Cardiac septum (tissue), 1 donor: ENCODE results near the gene EN1. TPM values are rescaled to one million over a fixed set of nuclear protein-coding genes. Genes with fewer than 3 reads are reported as not detected.

Experiments
- DNase-seq: peaks from one replicate; pipeline ENCODE4 v3.0.0-alpha.2; 2020; ENCODE audit warnings: low spot score
- intact Hi-C: fragments of 100-400 bp; cut with DNase I; formaldehyde crosslinking; loops from one replicate; pipeline ENCODE4 v1.14.0; 2022
- total RNA-seq: library from RNA; stranded (reverse); fragmentation: NEBNext Ultra II Directional; extraction: Animal tissue kit (Norgen Biotek cat#: 25700); gene quantifications from one replicate; pipeline ENCODE4 v1.2.1, GENCODE V29; 2021
- donor health status: DM: no; HTN: no; CAD: no.

EN1 gene
- total RNA-seq, 1 donor from 2014 or later = 0.13 TPM

- intact Hi-C loops = no loop called here
- DNase-seq = no peak
These were observed 1.7 kb downstream of the EN1 start for GRCh38 chr2:118845522-118846441.

DNA sequence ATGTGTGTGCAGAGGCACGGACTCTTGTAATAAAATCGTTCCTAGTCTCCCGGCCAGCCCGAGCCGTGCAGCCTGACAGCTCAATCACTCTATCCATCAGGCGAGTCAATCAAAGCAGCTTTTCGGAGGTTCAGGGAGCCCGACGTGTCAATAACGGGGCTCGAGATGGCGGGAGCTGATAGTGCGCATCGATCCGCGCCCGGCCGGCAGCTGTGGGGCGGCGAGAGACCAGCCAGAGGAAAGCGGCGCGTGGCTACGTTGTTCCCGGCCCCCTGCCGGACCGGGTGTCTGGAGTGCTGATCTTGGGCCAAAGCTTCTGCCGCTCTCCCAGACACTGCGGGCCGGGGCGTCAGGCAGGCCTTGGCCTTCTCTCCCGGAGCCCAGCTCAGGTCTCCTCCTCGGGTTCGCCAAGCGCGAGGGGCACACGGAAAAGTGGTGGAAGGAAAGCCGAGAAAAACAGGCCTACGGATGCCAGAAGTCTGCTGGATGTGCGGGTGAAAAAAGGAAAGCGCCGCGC lies 2.4 kb downstream of the EN1 start:
- DNase-seq = no peak
- intact Hi-C loops = no loop called here

- intact Hi-C loops = no loop called here
- no peak for DNase-seq
These were observed 3.0 kb downstream of the EN1 start for GRCh38 chr2:118844261-118845004.

- no peak for DNase-seq
- intact Hi-C loops = no loop called here
These were observed 3.8 kb downstream of the EN1 start for GRCh38 chr2:118843483-118844132.

GRCh38 chr2:118842661-118843482 lies 4.6 kb downstream of the EN1 start:
- intact Hi-C loops = no loop called here
- DNase-seq = no peak

- no peak for DNase-seq
- intact Hi-C loops = no loop called here
These were observed 5.5 kb downstream of the EN1 start for GRCh38 chr2:118841828-118842461.

- DNase-seq = no peak
- intact Hi-C loops = no loop called here
These were observed 6.0 kb downstream of the EN1 start for GRCh38 chr2:118841450-118841827.

- intact Hi-C loops = no loop called here
- DNase-seq = no peak
These were observed 8.6 kb downstream of the EN1 start for GRCh38 chr2:118838741-118839455.

DNA sequence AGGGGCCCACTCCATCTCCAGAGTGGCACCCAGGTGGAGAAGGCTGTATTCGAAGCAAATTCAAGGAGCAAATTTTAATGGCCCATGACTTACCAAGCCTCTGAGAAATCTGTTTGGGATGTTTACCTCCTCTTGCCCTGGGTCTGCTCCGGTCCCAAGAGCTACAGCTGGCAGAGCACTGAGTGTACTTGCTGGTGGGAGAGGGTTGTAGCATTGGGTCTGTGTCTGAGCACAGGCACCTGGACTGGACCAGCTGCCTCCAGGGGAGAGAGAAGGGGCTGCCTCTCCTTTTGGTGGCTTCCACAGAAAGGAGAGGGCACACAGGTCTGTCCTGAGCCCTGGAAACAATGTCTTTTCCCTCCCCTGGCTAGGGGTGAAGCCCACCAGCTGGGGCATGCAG lies 9.8 kb downstream of the EN1 start:
- DNase-seq = no peak
- intact Hi-C loops = no loop called here

DNA sequence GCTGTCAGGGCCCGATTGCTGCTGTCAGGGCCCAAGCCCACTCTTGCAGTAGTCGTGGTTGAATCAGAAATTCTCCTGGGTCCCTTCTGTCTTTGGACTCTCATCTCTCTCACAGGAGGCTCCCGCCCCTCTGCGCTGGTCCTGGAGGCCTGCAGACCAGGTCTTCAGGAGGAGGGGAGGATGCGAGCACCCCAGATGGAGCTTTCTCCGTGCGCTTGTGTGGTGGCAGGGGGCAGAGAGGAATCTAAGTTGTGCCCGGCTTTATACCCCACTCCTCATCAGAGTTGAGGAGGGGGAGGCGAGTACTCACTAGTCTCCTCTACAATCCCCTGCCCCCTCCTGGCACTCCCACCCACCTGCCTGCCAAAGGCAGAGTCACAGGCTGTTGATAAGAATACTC lies 10.4 kb downstream of the EN1 start:
- intact Hi-C loops = no loop called here
- no peak for DNase-seq

DNA sequence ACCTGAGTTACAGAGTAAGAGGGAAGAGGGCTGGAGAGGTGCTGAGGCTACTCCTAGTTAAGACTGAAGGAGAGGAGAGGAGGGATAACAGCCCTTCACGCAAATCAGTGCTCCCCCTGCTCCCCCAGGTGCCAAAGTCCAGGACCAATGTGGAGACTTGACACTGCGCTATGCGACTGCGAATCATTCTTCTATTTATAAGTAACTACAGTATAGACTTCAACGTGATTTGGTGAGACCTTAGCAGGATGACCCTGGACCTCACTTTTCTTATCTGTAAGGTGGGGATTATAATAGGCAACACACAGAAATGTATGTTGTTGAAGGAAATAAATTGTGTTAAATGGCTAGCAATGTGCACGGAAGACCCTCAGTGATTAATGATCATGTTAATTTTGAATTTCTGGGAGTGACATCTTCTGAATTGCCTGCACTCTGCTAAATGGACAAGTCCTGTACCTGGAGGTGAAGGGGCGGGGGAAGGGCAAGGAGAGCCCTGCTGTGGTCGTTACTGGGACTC lies 11.0 kb downstream of the EN1 start:
- DNase-seq = no peak
- intact Hi-C loops = no loop called here

GRCh38 chr2:118835746-118836410 lies 11.6 kb downstream of the EN1 start:
- no peak for DNase-seq
- intact Hi-C loops = no loop called here

- no peak for DNase-seq
- intact Hi-C loops = no loop called here
These were observed 12.3 kb downstream of the EN1 start for GRCh38 chr2:118834901-118835745.

DNA sequence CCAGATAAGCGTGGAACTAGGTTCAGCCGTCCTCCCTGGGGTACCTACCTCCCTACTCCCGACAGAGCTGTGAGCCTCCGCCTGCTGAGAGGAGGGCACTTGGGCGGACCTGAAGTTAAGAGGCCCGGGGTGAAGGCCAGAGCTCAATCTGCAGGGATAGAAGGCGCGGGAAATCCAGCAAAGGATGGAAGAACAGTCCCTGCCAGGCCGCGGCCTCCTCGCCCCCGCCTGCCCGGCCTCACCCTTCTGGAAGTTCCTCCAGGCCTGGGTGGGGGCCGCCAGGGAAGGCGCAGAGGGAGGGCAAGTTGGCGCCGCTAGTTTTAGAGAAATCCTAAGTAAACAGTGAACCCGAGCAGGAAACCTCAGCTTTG lies 13.0 kb downstream of the EN1 start:
- intact Hi-C loops = no loop called here
- DNase-seq = no peak

GRCh38 chr2:118833716-118834439 lies 13.6 kb downstream of the EN1 start:
- no peak for DNase-seq
- intact Hi-C loops = no loop called here
